Cardiac septum (tissue), 1 donor: Measurements from ENCODE around the gene VSIG8. TPM values are rescaled to one million over a fixed set of nuclear protein-coding genes. Genes with fewer than 3 reads are reported as not detected.
A peak's percentile ranks its signal among the peaks of the same experiment; 100 is the strongest.

Experiments used
- DNase-seq: peaks from one replicate; pipeline ENCODE4 v3.0.0-alpha.2; 2020; ENCODE audit warnings: low spot score
- intact Hi-C: fragments of 100-400 bp; cut with DNase I; formaldehyde crosslinking; loops from one replicate; pipeline ENCODE4 v1.14.0; 2022
- total RNA-seq: library from RNA; stranded (reverse); fragmentation: NEBNext Ultra II Directional; extraction: Animal tissue kit (Norgen Biotek cat#: 25700); gene quantifications from one replicate; pipeline ENCODE4 v1.2.1, GENCODE V29; 2021
- donor health status: DM: no; HTN: no; CAD: no.

VSIG8 gene
- total RNA-seq, 1 donor from 2014 or later: not detected

GRCh38 chr1:159889202-159889601 lies 26.7 kb upstream of the VSIG8 start:
- intact Hi-C loops: no loop called here
- no peak for DNase-seq

GRCh38 chr1:159884296-159884695 lies 21.8 kb upstream of the VSIG8 start:
- intact Hi-C loops: no loop called here

GRCh38 chr1:159883134-159883533 lies 20.7 kb upstream of the VSIG8 start:
- intact Hi-C loops: no loop called here
- DNase-seq: no peak

More at GRCh38 chr1:159884296-159884695, 21.8 kb upstream of the VSIG8 start:
- DNase-seq: no peak

GRCh38 chr1:159882527-159882862 lies 20.0 kb upstream of the VSIG8 start:
- intact Hi-C loops: no loop called here
- DNase-seq: no peak

- intact Hi-C loops: no loop called here
- peak; percentile 81 for DNase-seq
Observed at GRCh38 chr1:159881622-159882526, 19.4 kb upstream of the VSIG8 start.

- DNase-seq: no peak
- intact Hi-C loops: no loop called here
Observed at GRCh38 chr1:159880430-159880829, 18.0 kb upstream of the VSIG8 start.

- intact Hi-C loops: no loop called here
Observed at GRCh38 chr1:159879977-159880376, 17.5 kb upstream of the VSIG8 start.

GRCh38 chr1:159879136-159879535 lies 16.7 kb upstream of the VSIG8 start:
- intact Hi-C loops: no loop called here
- DNase-seq: no peak

More at GRCh38 chr1:159879977-159880376, 17.5 kb upstream of the VSIG8 start:
- DNase-seq: no peak

- DNase-seq: no peak
- intact Hi-C loops: no loop called here
Observed at GRCh38 chr1:159877695-159878444, 15.4 kb upstream of the VSIG8 start.

- no peak for DNase-seq
Observed at GRCh38 chr1:159873530-159874143, 11.2 kb upstream of the VSIG8 start.

GRCh38 chr1:159872891-159873290 lies 10.4 kb upstream of the VSIG8 start:
- no peak for DNase-seq
- intact Hi-C loops: no loop called here

More at GRCh38 chr1:159873530-159874143, 11.2 kb upstream of the VSIG8 start:
- intact Hi-C loops: no loop called here

- no peak for DNase-seq
Observed at GRCh38 chr1:159870704-159871103, 8.2 kb upstream of the VSIG8 start.

GRCh38 chr1:159869607-159870006 lies 7.2 kb upstream of the VSIG8 start:
- intact Hi-C loops: no loop called here

More at GRCh38 chr1:159870704-159871103, 8.2 kb upstream of the VSIG8 start:
- intact Hi-C loops: no loop called here

GRCh38 chr1:159869173-159869572 lies 6.7 kb upstream of the VSIG8 start:
- no peak for DNase-seq

More at GRCh38 chr1:159869607-159870006, 7.2 kb upstream of the VSIG8 start:
- no peak for DNase-seq

GRCh38 chr1:159868766-159869165 lies 6.3 kb upstream of the VSIG8 start:
- no peak for DNase-seq
- intact Hi-C loops: no loop called here

More at GRCh38 chr1:159869173-159869572, 6.7 kb upstream of the VSIG8 start:
- intact Hi-C loops: no loop called here

GRCh38 chr1:159867664-159868026 lies 5.2 kb upstream of the VSIG8 start:
- no peak for DNase-seq
- intact Hi-C loops: no loop called here

- DNase-seq: no peak
- intact Hi-C loops: no loop called here
Observed at GRCh38 chr1:159866905-159867663, 4.6 kb upstream of the VSIG8 start.

GRCh38 chr1:159866066-159866465 lies 3.6 kb upstream of the VSIG8 start:
- no peak for DNase-seq
- intact Hi-C loops: no loop called here

GRCh38 chr1:159864262-159864661 lies 1.8 kb upstream of the VSIG8 start:
- intact Hi-C loops: no loop called here
- no peak for DNase-seq

- intact Hi-C loops: no loop called here
Observed at GRCh38 chr1:159862031-159862430, 426 bp downstream of the VSIG8 start.

More at GRCh38 chr1:159862031-159862430, 426 bp downstream of the VSIG8 start:
- no peak for DNase-seq
